Activated T-helper 2 cell treated with anti-CD3 and anti-CD28 coated beads, Interferon-gamma antibody, Interleukin-2, Interleukin-4, amounts not matched to agents 10 μg/mL and 5 μg/mL and 100 μg/mL, durations not matched to agents 14 hours and 24 hours and 36 hours (primary cell): ENCODE data around the gene HSPA2. TPM values are rescaled to one million over a fixed set of nuclear protein-coding genes. Genes with fewer than 3 reads are reported as not detected.

Experiments
- DNase-seq: peaks from one replicate; pipeline ENCODE4 v3.0.0; 2021; ENCODE audit warnings: low spot score
- H3K27ac Mint-ChIP-seq: one replicate; pipeline ENCODE4 v1.8.0; 2021; ENCODE audit warnings: mixed read lengths
- H3K27me3 Mint-ChIP-seq: one replicate; pipeline ENCODE4 v1.8.0; 2021; ENCODE audit warnings: low read depth, mixed read lengths
- H3K36me3 Mint-ChIP-seq: one replicate; pipeline ENCODE4 v1.8.0; 2021; ENCODE audit warnings: low read depth, mixed read lengths
- H3K4me1 Mint-ChIP-seq: one replicate; pipeline ENCODE4 v1.8.0; 2021; ENCODE audit warnings: low read depth, mixed read lengths
- H3K4me3 Mint-ChIP-seq: one replicate; pipeline ENCODE4 v1.8.0; 2021; ENCODE audit warnings: low read depth, mild to moderate bottlenecking, moderate library complexity, mixed read lengths
- H3K9me3 Mint-ChIP-seq: one replicate; pipeline ENCODE4 v1.8.0; 2021; ENCODE audit warnings: mixed read lengths
- intact Hi-C: fragments of 100-400 bp; cut with micrococcal nuclease; formaldehyde crosslinking; loops from one replicate; pipeline ENCODE4 v1.15.1; 2023
- total RNA-seq: library from RNA; stranded (reverse); gene quantifications from 2 replicates; pipeline ENCODE4 v1.2.3, GENCODE V29; 2022

HSPA2 gene
- total RNA-seq, 1 donor from 2014 or later = 7.1 TPM

DNA sequence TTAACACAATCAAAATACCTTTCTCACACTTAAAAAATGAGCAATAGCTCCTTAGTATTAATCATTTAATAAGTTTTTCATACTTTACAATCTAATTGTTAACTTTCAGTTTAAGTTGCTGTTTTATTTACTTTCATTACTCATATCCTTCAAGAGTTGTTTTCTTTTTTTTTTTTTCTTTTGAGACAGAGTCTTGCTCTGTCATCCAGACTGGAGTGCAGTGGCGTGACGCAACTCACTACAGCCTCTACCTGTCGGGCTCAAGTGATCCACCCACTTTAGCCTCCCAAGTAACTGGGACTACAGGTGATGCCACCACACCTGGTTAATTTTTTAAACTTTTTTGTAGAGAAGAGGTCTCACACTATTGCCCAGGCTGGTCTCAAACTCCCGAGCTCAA, 19.8 kb upstream of the HSPA2 start:
- Mint-ChIP-seq H3K9me3 (no peaks in the 10 kb centered on the region), H3K36me3 (peaks cover 19% of the 10 kb centered on the region), H3K4me1 (peaks cover 14% of the 10 kb centered on the region), H3K27me3 (no peaks in the 10 kb centered on the region), H3K4me3 (no peak overlapping the region), H3K27ac (no peak overlapping the region)
- intact Hi-C loops = no loop called here
- DNase-seq = no peak

DNA sequence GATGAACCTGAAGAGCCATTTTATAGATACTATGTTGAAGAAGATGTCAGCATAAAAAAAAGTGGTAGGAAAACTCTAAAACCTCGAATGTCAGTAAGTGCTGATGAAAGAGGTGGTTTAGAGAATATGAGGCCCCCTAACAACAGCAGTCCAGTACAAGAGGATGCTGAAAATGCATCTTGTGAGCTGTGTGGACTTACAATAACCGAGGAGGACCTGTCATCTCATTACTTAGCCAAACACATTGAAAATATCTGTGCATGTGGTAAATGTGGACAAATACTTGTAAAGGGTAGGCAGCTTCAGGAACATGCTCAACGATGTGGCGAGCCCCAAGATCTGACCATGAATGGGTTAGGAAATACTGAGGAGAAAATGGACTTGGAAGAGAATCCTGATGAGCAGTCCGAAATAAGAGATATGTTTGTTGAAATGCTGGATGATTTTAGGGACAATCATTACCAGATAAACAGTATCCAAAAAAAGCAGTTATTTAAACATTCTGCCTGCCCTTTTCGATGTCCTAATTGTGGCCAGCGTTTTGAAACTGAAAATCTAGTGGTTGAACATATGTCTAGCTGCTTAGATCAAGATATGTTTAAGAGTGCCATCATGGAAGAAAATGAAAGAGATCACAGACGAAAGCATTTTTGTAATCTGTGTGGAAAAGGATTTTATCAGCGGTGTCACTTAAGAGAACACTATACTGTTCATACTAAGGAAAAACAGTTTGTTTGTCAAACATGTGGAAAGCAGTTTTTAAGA, 17.8 kb upstream of the HSPA2 start:
- intact Hi-C loops = loop anchor here (2.0 kb wide), 1 partner anchor 18 kb away; the partner anchor contains the start of gene HSPA2
- H3K4me1 Mint-ChIP-seq = peaks cover 11% of the 10 kb centered on the region

DNA sequence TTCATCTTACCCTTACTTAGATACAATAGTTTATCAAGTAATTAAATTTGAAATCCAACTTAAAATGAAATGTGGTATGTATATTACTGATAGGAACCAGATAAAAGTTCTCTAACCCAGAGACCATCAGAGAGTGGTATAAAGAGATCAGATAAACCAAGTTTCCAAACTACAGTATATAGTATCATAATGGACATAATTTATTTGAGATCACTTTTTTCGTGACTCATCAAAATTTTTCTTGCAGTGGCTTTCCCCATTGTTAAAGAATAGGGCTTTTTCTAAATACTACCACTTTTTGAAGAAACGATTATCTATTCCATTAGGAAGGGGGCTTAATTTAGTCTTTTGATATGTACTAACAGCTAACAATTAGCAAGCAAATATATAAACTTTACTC, 15.2 kb upstream of the HSPA2 start:
- DNase-seq = no peak
- Mint-ChIP-seq H3K4me3 (no peak overlapping the region), H3K4me1 (peaks cover 14% of the 10 kb centered on the region), H3K27me3 (no peaks in the 10 kb centered on the region), H3K27ac (no peak overlapping the region), H3K36me3 (peaks cover 41% of the 10 kb centered on the region), H3K9me3 (no peaks in the 10 kb centered on the region)
- intact Hi-C loops = no loop called here

More for the DNA sequence above, 17.8 kb upstream of the HSPA2 start:
- DNase-seq = no peak
- Mint-ChIP-seq H3K4me3 (no peak overlapping the region), H3K9me3 (no peaks in the 10 kb centered on the region), H3K36me3 (peaks cover 32% of the 10 kb centered on the region), H3K27ac (no peak overlapping the region), H3K27me3 (no peaks in the 10 kb centered on the region)

DNA sequence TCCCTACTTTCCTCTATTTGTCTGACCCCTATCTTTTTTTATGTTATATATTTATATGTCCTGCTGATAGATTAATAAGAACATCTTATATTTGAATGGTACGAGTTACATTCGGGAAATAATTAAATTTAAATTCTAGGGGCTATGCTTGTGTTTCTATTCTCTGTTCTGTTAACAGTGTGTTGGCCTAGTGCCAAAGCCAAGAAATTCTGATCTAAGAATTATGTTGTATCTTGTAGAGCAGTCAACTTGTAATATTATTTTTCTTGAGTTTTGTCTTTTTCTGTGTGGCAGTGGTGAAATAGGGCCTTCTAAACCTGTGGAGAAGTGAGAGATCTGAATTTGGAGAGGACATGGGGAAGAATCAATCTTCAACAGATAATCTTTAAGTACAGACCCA, 9.0 kb upstream of the HSPA2 start:
- DNase-seq = no peak
- Mint-ChIP-seq H3K36me3 (peaks cover 25% of the 10 kb centered on the region), H3K27ac (no peak overlapping the region), H3K27me3 (no peaks in the 10 kb centered on the region), H3K4me3 (no peak overlapping the region), H3K9me3 (no peaks in the 10 kb centered on the region), H3K4me1 (peaks cover 11% of the 10 kb centered on the region)
- intact Hi-C loops = no loop called here

DNA sequence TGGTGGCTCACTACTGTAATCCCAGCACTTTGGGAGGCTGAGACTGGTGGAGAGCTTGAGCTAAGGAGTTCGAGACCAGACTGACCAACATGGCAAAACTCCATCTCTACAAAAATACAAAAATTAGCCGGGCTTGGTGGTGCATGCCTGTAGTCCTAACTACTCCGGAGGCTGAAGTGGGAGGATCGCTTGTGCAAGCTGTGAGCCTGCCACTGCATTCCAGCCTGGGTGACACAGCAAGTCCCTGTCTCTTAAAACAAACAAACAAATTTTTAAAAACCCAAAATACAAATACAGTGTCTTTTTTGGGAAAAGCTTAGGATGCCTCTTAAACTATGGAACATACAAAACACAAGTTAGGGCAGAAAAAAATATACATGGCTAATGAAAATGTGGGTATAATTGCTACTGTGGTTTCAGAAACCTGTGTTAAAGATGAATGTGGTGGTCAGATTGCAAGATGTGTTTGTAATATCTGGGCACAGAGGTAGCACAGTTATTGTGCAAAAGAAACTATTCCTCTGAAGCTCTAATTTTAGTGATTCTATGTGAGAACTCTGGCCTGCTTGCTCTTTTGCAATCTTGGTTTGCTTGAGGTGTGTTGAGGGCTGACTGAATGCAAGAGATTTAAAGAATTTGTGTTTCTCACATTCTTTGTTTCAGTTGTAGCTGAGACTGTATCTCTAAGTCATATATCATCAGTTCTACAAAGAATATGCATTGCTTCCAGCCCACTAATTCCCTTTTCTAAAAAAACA, 3.9 kb upstream of the HSPA2 start:
- peaks cover 14% of the 10 kb centered on the region for H3K4me1 Mint-ChIP-seq
- peaks cover 13% of the 10 kb centered on the region for H3K36me3 Mint-ChIP-seq
- H3K27me3 Mint-ChIP-seq = peaks cover 14% of the 10 kb centered on the region
- H3K4me3 Mint-ChIP-seq = no peak overlapping the region
- DNase-seq = no peak
- intact Hi-C loops = no loop called here
- H3K27ac Mint-ChIP-seq = no peak overlapping the region
- peaks cover 8% of the 10 kb centered on the region for H3K9me3 Mint-ChIP-seq

DNA sequence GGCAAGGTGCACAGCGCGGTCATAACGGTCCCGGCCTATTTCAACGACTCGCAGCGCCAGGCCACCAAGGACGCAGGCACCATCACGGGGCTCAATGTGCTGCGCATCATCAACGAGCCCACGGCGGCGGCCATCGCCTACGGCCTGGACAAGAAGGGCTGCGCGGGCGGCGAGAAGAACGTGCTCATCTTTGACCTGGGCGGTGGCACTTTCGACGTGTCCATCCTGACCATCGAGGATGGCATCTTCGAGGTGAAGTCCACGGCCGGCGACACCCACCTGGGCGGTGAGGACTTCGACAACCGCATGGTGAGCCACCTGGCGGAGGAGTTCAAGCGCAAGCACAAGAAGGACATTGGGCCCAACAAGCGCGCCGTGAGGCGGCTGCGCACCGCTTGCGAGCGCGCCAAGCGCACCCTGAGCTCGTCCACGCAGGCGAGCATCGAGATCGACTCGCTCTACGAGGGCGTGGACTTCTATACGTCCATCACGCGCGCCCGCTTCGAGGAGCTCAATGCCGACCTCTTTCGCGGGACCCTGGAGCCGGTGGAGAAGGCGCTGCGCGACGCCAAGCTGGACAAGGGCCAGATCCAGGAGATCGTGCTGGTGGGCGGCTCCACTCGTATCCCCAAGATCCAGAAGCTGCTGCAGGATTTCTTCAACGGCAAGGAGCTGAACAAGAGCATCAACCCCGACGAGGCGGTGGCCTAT, 875 bp downstream of the HSPA2 start:
- Mint-ChIP-seq H3K27ac (no peak overlapping the region), H3K27me3 (peaks cover 42% of the 10 kb centered on the region), H3K9me3 (peaks cover 8% of the 10 kb centered on the region), H3K36me3 (peaks cover 14% of the 10 kb centered on the region), H3K4me1 (peaks cover 27% of the 10 kb centered on the region), H3K4me3 (peak overlapping the region; percentile 93)
- DNase-seq = no peak
- intact Hi-C loops = loop anchor here (2.0 to 5.0 kb wide), 3 partner anchors 19 to 161 kb away; partner anchors contain the start of gene PLEKHG3

DNA sequence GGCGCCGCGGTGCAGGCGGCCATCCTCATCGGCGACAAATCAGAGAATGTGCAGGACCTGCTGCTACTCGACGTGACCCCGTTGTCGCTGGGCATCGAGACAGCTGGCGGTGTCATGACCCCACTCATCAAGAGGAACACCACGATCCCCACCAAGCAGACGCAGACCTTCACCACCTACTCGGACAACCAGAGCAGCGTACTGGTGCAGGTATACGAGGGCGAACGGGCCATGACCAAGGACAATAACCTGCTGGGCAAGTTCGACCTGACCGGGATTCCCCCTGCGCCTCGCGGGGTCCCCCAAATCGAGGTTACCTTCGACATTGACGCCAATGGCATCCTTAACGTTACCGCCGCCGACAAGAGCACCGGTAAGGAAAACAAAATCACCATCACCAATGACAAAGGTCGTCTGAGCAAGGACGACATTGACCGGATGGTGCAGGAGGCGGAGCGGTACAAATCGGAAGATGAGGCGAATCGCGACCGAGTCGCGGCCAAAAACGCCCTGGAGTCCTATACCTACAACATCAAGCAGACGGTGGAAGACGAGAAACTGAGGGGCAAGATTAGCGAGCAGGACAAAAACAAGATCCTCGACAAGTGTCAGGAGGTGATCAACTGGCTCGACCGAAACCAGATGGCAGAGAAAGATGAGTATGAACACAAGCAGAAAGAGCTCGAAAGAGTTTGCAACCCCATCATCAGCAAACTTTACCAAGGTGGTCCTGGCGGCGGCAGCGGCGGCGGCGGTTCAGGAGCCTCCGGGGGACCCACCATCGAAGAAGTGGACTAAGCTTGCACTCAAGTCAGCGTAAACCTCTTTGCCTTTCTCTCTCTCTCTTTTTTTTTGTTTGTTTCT, 1.7 kb downstream of the HSPA2 start:
- Mint-ChIP-seq H3K4me1 (peaks cover 27% of the 10 kb centered on the region), H3K4me3 (peak overlapping the region; percentile 93), H3K36me3 (peaks cover 14% of the 10 kb centered on the region), H3K9me3 (peaks cover 8% of the 10 kb centered on the region), H3K27me3 (peaks cover 42% of the 10 kb centered on the region), H3K27ac (no peak overlapping the region)
- DNase-seq = no peak
- intact Hi-C loops = loop anchor here (2.0 to 5.0 kb wide), 3 partner anchors 19 to 160 kb away; partner anchors contain the start of gene PLEKHG3

DNA sequence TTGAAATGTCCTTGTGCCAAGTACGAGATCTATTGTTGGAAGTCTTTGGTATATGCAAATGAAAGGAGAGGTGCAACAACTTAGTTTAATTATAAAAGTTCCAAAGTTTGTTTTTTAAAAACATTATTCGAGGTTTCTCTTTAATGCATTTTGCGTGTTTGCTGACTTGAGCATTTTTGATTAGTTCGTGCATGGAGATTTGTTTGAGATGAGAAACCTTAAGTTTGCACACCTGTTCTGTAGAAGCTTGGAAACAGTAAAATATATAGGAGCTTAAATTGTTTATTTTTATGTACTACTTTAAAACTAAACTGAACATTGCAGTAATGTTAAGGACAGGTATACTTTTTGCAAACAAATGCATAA, 2.3 kb downstream of the HSPA2 start:
- Mint-ChIP-seq H3K4me3 (peak overlapping the region; percentile 93), H3K27me3 (peaks cover 42% of the 10 kb centered on the region)
- DNase-seq = no peak

DNA sequence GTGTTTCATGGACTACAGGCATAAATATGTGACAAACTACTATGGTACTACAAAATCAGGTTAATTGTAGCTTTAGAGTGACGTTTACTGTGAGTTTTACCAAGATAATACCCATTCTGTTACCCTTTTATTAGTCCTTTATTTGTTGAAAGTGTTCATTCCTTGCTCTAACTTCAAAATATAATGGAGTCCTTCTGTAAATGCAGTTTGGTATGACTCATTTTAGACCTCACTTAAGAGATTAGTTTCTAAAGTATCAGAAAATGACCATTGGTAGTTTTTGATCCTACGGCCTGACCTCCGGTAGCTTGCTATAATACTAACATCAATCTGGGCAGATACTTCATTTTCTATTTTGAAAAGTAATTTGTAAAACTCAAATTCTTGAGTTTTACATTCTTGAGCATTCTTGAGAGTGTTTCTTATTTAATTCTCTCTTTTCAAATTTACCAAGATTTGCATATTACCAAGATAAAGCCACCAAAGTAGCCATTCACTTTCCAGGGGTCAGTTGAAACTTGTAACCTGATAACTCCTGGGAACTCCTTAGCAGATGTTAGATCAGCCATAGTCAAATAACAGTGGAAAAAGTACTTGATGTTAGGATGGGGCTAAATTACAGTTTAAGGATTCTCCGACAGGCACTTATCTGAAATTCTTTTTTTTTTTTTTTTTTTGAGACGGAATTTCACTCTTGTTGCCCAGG, 4.2 kb downstream of the HSPA2 start:
- Mint-ChIP-seq H3K27ac (no peak overlapping the region), H3K4me1 (peaks cover 28% of the 10 kb centered on the region), H3K9me3 (peaks cover 8% of the 10 kb centered on the region), H3K4me3 (no peak overlapping the region), H3K27me3 (peaks cover 53% of the 10 kb centered on the region), H3K36me3 (peaks cover 14% of the 10 kb centered on the region)
- no peak for DNase-seq
- intact Hi-C loops = loop anchor here (5.0 kb wide), 1 partner anchor 158 kb away; the partner anchor contains the start of gene PLEKHG3

More for the DNA sequence above, 2.3 kb downstream of the HSPA2 start:
- peaks cover 27% of the 10 kb centered on the region for H3K4me1 Mint-ChIP-seq
- H3K27ac Mint-ChIP-seq = no peak overlapping the region
- H3K36me3 Mint-ChIP-seq = peaks cover 14% of the 10 kb centered on the region
- intact Hi-C loops = loop anchor here (5.0 kb wide), 1 partner anchor 159 kb away; the partner anchor contains the start of gene PLEKHG3
- peaks cover 8% of the 10 kb centered on the region for H3K9me3 Mint-ChIP-seq

DNA sequence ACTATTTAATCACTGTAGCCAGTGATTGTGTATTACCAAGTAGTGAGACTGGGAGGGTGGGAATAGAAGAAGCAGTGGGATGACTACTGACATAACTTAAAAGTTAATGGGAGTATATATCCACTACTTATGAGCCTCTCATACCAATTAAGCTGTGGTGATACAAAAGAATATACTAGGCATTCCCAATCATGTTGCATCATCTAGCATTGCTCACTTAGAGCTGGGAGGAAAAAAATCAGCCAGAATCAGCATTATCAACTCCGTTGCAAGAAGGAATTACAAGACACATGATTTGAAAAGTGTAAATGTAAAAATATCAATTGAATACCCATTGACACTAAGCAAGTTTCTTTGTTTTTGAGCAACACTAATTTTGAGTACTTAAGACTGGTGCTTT, 8.5 kb downstream of the HSPA2 start:
- Mint-ChIP-seq H3K4me3 (no peak overlapping the region), H3K9me3 (no peaks in the 10 kb centered on the region), H3K36me3 (no peaks in the 10 kb centered on the region), H3K27ac (no peak overlapping the region), H3K27me3 (peaks cover 52% of the 10 kb centered on the region), H3K4me1 (peaks cover 13% of the 10 kb centered on the region)
- intact Hi-C loops = loop anchor here (1.0 kb wide), 1 partner anchor 9 kb away; the partner anchor contains the start of gene HSPA2
- DNase-seq = no peak

DNA sequence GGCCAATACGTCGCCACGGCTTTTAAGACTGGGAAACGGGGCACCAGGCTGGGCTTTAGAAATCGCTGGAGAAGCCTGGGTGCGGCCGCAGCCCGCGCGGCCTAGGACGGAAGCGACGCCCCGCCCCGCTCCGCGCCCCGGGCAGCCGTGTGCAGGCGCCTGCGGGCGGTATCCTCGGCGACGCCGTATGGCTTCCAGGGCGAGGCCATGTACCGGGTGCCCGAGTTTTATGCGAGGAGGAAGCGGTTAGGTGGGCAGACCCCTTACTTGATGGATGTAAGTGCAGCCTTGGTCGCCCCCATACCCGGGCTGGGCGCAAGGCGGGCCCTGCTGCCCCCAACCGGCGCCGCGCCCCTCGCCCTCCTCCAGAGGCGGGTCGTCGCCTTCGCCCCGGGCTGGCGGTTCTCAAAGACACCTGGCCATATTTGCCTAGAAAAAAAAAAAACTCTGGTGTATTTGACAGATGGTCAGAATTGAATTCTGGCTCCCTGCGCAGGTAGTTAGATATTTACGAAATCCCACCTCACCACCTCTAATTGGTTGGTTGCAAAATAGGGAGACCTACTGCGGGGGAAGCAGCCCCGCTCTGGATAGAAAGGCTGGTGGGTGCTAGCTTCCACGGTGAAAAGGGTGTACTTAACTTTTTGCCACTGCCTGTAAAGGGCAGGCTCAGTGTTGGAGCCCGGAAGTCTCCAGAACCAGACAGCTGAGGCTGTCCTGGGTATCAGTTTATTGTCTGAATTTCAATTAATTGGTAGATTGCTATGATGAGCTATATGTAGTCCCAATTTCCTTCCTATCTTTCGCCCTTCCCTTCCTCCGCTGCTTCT, 9.5 kb downstream of the HSPA2 start, which contains the start of gene PPP1R36:
Gene PPP1R36 (plus strand): TSS at position 171 of the 830 bp plus-strand sequence. CDS start 37 bp downstream, at position 208.
- intact Hi-C loops = loop anchor here (1.0 kb wide), 1 partner anchor 10 kb away; the partner anchor contains the start of gene HSPA2
- no peak within 1 kb of the TSS for H3K27ac Mint-ChIP-seq
- peak; percentile 32 for DNase-seq
- H3K4me1 Mint-ChIP-seq = peaks cover 10% of the 10 kb centered on the region
- H3K36me3 Mint-ChIP-seq = no peaks in the 10 kb centered on the region
- no peaks in the 10 kb centered on the region for H3K9me3 Mint-ChIP-seq
- H3K27me3 Mint-ChIP-seq = peaks cover 48% of the 10 kb centered on the region
- peak within 1 kb of the TSS; percentile 58 for H3K4me3 Mint-ChIP-seq
